SK-N-SH (cell line): ENCODE data around the gene DLG2. TPM values are rescaled to one million over a fixed set of nuclear protein-coding genes. Genes with fewer than 3 reads are reported as not detected.

Source experiments
- CTCF ChIA-PET: fragments of 300-600, 350-600 bp; formaldehyde crosslinking; extraction: SDS; loops from one replicate; lab custom pipeline; 2021; lab: Yijun Ruan, JAX
- POLR2A ChIA-PET: fragments of 350-600 bp; sonication (Branson Sonifier 250); formaldehyde crosslinking; extraction: SDS; loops from one replicate; lab custom pipeline; 2020; ENCODE audit warnings: antibody characterized with exemption, inconsistent platforms; lab: Yijun Ruan, JAX
- DNase-seq: peaks from one replicate; pipeline ENCODE4 v3.0.0; 2012
- H2AFZ ChIP-seq: fragments of 200-600 bp; sonication (generic); 2 replicates; pipeline ENCODE4 v1.8.1; 2016; ENCODE audit warnings: antibody characterized with exemption, mild to moderate bottlenecking, low read depth
- H3F3A ChIP-seq: fragments of 200-600 bp; sonication (generic); replicated peaks from 2 replicates; pipeline ENCODE3; 2016; ENCODE audit warnings: antibody characterized with exemption, mild to moderate bottlenecking; ENCODE audit not compliant: insufficient read depth
- H3K27ac ChIP-seq, 2 experiments: fragments of 200-500 bp in 1 of 2; fragments of 200-600 bp in 1 of 2; sonication (Bioruptor generic) in 1 of 2; sonication (generic), shearing (Covaris generic) in 1 of 2; 2 replicates each; pipeline versions ENCODE4 v1.5.1 to v1.6.1; 2014 to 2016; ENCODE audit warnings: low read depth in 2 of 2, inconsistent platforms in 1 of 2, low read length in 1 of 2, mild to moderate bottlenecking in 1 of 2, mixed read lengths in 1 of 2
- H3K27me3 ChIP-seq: fragments of 200-600 bp; sonication (generic), shearing (Covaris generic); 2 replicates; pipeline ENCODE4 v1.6.1; 2016; ENCODE audit warnings: mixed run types; ENCODE audit not compliant: insufficient read depth
- H3K36me3 ChIP-seq, 2 experiments: fragments of 200-500 bp in 1 of 2; fragments of 200-600 bp in 1 of 2; sonication (Bioruptor generic) in 1 of 2; sonication (generic) in 1 of 2; replicated peaks in 1 of 2; 2 replicates each; pipeline versions ENCODE3 to v1.5.1; 2014 to 2016; ENCODE audit warnings: low read length in 1 of 2, mild to moderate bottlenecking in 1 of 2; ENCODE audit not compliant: insufficient read depth in 2 of 2, control insufficient read depth in 1 of 2
- H3K4me1 ChIP-seq, 2 experiments: fragments of 200-500 bp in 1 of 2; fragments of 200-600 bp in 1 of 2; sonication (Bioruptor generic) in 1 of 2; sonication (generic), shearing (Covaris generic) in 1 of 2; 2 replicates each; pipeline versions ENCODE4 v1.5.1 to v1.6.1; 2014 to 2016; ENCODE audit warnings: low read depth in 1 of 2, low read length in 1 of 2, mixed run types in 1 of 2; ENCODE audit not compliant: insufficient read depth in 2 of 2, control insufficient read depth in 1 of 2
- H3K4me2 ChIP-seq: fragments of 200-600 bp; sonication (generic), shearing (Covaris generic); 2 replicates; pipeline ENCODE4 v1.6.1; 2017; ENCODE audit warnings: mixed run types
- H3K4me3 ChIP-seq, 2 experiments: fragments of 200-500 bp in 1 of 2; fragments of 200-600 bp in 1 of 2; sonication (Bioruptor generic) in 1 of 2; sonication (generic), shearing (Covaris generic) in 1 of 2; 2 replicates each; pipeline versions ENCODE4 v1.5.1 to v1.8.1; 2014 to 2016; ENCODE audit warnings: low read depth in 2 of 2, inconsistent platforms in 1 of 2, low read length in 1 of 2, mild to moderate bottlenecking in 1 of 2, mixed read lengths in 1 of 2, moderate library complexity in 1 of 2
- H3K79me2 ChIP-seq: fragments of 200-600 bp; sonication (generic); 2 replicates; pipeline ENCODE4 v1.8.1; 2017; ENCODE audit warnings: mild to moderate bottlenecking; ENCODE audit not compliant: insufficient read depth
- H3K9ac ChIP-seq: fragments of 200-600 bp; sonication (generic); 2 replicates; pipeline ENCODE4 v1.6.1; 2017; ENCODE audit warnings: mixed run types
- H3K9me2 ChIP-seq: fragments of 200-600 bp; sonication (generic); 2 replicates; pipeline ENCODE4 v1.6.1; 2017; ENCODE audit warnings: mixed run types
- H3K9me3 ChIP-seq: fragments of 200-600 bp; sonication (generic); 2 replicates; pipeline ENCODE4 v1.6.1; 2017; ENCODE audit warnings: mixed run types, mild to moderate bottlenecking, moderate library complexity
- H4K20me1 ChIP-seq: fragments of 200-600 bp; sonication (generic); 2 replicates; pipeline ENCODE4 v1.6.1; 2017; ENCODE audit warnings: mild to moderate bottlenecking, mixed run types; ENCODE audit not compliant: insufficient read depth
- ELF1 ChIP-seq: IDR thresholded peaks from 2 replicates; pipeline ENCODE4 v1.4.0; 2012
- EZH2phosphoT487 ChIP-seq: fragments of 200-600 bp; sonication (generic); IDR thresholded peaks from 2 replicates; pipeline ENCODE4 v1.6.1; 2017; ENCODE audit warnings: low read depth, mixed run types, mild to moderate bottlenecking, antibody characterized with exemption, moderate library complexity, borderline replicate concordance
- FOXM1 ChIP-seq: IDR thresholded peaks from 2 replicates; pipeline ENCODE4 v1.4.0; 2012; ENCODE audit warnings: low read depth, mild to moderate bottlenecking
- JUND ChIP-seq: IDR thresholded peaks from 2 replicates; pipeline ENCODE4 v1.4.0; 2012
- MXI1 ChIP-seq: IDR thresholded peaks from 2 replicates; pipeline ENCODE4 v1.6.1; 2012; ENCODE audit warnings: mild to moderate bottlenecking, low read depth, low read length, improper control_type of control experiment
- NFIC ChIP-seq: IDR thresholded peaks from 2 replicates; pipeline ENCODE4 v1.4.0; 2012; ENCODE audit warnings: borderline replicate concordance
- NRF1 ChIP-seq: IDR thresholded peaks from 2 replicates; pipeline ENCODE4 v1.6.1; 2012; ENCODE audit warnings: low read depth, mild to moderate bottlenecking, low read length
- RCOR1 ChIP-seq: fragments of 150-350 bp; IDR thresholded peaks from 2 replicates; pipeline ENCODE4 v1.6.1; 2017; ENCODE audit warnings: antibody characterized with exemption, low read length
- RFX5 ChIP-seq: IDR thresholded peaks from 2 replicates; pipeline ENCODE4 v1.6.1; 2012; ENCODE audit warnings: mild to moderate bottlenecking, improper control_type of control experiment, low read length
- SIN3A ChIP-seq: IDR thresholded peaks from 2 replicates; pipeline ENCODE4 v1.6.1; 2012; ENCODE audit warnings: low read depth, mild to moderate bottlenecking, low read length, moderate library complexity, borderline replicate concordance
- SMC3 ChIP-seq: IDR thresholded peaks from 2 replicates; pipeline ENCODE4 v1.6.1; 2012; ENCODE audit warnings: low read depth, low read length, improper control_type of control experiment
- TEAD4 ChIP-seq: IDR thresholded peaks from 2 replicates; pipeline ENCODE4 v1.4.0; 2012; ENCODE audit warnings: mild to moderate bottlenecking, borderline replicate concordance; ENCODE audit not compliant: insufficient read depth
- YY1 ChIP-seq: IDR thresholded peaks from 2 replicates; pipeline ENCODE4 v1.4.0; 2012; ENCODE audit warnings: low read depth, mild to moderate bottlenecking
- polyA plus RNA-seq, 3 experiments: library from polyadenylated mRNA; depleted of rRNA; stranded (reverse); fragments of >200 nt; gene quantifications; 2 replicates each; pipeline ENCODE4 v1.2.3, GENCODE V29; 2012
- TF ChIP-seq, protein P1 (sequence below): IDR thresholded peaks from 2 replicates; pipeline ENCODE4; 2012
- TF ChIP-seq, protein P2 (sequence below): IDR thresholded peaks from 2 replicates; pipeline ENCODE4 v1.6.1; 2012; ENCODE audit warnings: mild to moderate bottlenecking, low read depth, low read length, moderate library complexity
- TF ChIP-seq, protein P3 (sequence below): fragments of 200-600 bp; sonication (generic); IDR thresholded peaks from 2 replicates; pipeline ENCODE4 v1.6.1; 2017; ENCODE audit warnings: antibody characterized with exemption, mild to moderate bottlenecking, moderate library complexity
- TF ChIP-seq, protein P4 (sequence below): fragments of 150-350 bp; IDR thresholded peaks from 2 replicates; pipeline ENCODE4 v1.6.1; 2017; ENCODE audit warnings: antibody characterized with exemption, low read length, low read depth, borderline replicate concordance
- TF ChIP-seq, protein P5 (sequence below): IDR thresholded peaks from 2 replicates; pipeline ENCODE4 v1.4.0; 2012; ENCODE audit warnings: low read depth, borderline replicate concordance

DLG2 gene
- polyA plus RNA-seq, 1 of the 3 experiments (the other 2 are of a cell fraction): 0.21 TPM

DNA sequence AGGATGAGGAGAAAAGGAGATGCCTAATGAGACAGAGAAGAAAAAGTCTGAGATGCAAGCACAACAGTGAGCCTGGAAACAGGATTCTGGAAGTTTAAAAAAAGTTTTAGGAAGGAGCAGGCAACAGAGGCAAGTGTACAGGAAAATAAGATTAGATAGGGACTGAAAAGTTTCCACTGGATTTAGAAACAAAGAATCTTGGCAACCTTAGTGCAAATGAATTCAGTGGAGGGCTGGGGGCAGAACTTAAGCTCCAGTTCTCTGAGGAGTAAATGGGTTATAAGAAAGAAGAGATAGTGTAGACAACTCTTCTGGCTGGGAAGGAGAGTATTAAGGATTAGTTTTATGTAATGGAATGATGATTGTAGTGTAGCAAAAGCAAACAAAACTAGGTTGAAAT lies 1712.1 kb downstream of the DLG2 start:
- no peaks in the 10 kb centered on the region for H3K9me2 ChIP-seq
- DNase-seq: no peak
- no peak for TF ChIP-seq ELF1
- no peak for TF ChIP-seq YY1
- TF ChIP-seq, protein P1, sequence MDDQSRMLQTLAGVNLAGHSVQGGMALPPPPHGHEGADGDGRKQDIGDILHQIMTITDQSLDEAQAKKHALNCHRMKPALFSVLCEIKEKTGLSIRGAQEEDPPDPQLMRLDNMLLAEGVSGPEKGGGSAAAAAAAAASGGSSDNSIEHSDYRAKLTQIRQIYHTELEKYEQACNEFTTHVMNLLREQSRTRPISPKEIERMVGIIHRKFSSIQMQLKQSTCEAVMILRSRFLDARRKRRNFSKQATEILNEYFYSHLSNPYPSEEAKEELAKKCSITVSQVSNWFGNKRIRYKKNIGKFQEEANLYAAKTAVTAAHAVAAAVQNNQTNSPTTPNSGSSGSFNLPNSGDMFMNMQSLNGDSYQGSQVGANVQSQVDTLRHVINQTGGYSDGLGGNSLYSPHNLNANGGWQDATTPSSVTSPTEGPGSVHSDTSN: no peak
- TF ChIP-seq TEAD4: no peak
- TF ChIP-seq RFX5: no peak
- TF ChIP-seq, protein P2, sequence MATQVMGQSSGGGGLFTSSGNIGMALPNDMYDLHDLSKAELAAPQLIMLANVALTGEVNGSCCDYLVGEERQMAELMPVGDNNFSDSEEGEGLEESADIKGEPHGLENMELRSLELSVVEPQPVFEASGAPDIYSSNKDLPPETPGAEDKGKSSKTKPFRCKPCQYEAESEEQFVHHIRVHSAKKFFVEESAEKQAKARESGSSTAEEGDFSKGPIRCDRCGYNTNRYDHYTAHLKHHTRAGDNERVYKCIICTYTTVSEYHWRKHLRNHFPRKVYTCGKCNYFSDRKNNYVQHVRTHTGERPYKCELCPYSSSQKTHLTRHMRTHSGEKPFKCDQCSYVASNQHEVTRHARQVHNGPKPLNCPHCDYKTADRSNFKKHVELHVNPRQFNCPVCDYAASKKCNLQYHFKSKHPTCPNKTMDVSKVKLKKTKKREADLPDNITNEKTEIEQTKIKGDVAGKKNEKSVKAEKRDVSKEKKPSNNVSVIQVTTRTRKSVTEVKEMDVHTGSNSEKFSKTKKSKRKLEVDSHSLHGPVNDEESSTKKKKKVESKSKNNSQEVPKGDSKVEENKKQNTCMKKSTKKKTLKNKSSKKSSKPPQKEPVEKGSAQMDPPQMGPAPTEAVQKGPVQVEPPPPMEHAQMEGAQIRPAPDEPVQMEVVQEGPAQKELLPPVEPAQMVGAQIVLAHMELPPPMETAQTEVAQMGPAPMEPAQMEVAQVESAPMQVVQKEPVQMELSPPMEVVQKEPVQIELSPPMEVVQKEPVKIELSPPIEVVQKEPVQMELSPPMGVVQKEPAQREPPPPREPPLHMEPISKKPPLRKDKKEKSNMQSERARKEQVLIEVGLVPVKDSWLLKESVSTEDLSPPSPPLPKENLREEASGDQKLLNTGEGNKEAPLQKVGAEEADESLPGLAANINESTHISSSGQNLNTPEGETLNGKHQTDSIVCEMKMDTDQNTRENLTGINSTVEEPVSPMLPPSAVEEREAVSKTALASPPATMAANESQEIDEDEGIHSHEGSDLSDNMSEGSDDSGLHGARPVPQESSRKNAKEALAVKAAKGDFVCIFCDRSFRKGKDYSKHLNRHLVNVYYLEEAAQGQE: no peak
- TF ChIP-seq, protein P3, sequence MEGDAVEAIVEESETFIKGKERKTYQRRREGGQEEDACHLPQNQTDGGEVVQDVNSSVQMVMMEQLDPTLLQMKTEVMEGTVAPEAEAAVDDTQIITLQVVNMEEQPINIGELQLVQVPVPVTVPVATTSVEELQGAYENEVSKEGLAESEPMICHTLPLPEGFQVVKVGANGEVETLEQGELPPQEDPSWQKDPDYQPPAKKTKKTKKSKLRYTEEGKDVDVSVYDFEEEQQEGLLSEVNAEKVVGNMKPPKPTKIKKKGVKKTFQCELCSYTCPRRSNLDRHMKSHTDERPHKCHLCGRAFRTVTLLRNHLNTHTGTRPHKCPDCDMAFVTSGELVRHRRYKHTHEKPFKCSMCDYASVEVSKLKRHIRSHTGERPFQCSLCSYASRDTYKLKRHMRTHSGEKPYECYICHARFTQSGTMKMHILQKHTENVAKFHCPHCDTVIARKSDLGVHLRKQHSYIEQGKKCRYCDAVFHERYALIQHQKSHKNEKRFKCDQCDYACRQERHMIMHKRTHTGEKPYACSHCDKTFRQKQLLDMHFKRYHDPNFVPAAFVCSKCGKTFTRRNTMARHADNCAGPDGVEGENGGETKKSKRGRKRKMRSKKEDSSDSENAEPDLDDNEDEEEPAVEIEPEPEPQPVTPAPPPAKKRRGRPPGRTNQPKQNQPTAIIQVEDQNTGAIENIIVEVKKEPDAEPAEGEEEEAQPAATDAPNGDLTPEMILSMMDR: no peak
- TF ChIP-seq, protein P4, sequence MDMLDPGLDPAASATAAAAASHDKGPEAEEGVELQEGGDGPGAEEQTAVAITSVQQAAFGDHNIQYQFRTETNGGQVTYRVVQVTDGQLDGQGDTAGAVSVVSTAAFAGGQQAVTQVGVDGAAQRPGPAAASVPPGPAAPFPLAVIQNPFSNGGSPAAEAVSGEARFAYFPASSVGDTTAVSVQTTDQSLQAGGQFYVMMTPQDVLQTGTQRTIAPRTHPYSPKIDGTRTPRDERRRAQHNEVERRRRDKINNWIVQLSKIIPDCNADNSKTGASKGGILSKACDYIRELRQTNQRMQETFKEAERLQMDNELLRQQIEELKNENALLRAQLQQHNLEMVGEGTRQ: no peak
- no peak for TF ChIP-seq FOXM1
- TF ChIP-seq JUND: no peak
- TF ChIP-seq EZH2phosphoT487: no peak
- TF ChIP-seq SMC3: no peak
- TF ChIP-seq NFIC: no peak
- TF ChIP-seq, protein P5, sequence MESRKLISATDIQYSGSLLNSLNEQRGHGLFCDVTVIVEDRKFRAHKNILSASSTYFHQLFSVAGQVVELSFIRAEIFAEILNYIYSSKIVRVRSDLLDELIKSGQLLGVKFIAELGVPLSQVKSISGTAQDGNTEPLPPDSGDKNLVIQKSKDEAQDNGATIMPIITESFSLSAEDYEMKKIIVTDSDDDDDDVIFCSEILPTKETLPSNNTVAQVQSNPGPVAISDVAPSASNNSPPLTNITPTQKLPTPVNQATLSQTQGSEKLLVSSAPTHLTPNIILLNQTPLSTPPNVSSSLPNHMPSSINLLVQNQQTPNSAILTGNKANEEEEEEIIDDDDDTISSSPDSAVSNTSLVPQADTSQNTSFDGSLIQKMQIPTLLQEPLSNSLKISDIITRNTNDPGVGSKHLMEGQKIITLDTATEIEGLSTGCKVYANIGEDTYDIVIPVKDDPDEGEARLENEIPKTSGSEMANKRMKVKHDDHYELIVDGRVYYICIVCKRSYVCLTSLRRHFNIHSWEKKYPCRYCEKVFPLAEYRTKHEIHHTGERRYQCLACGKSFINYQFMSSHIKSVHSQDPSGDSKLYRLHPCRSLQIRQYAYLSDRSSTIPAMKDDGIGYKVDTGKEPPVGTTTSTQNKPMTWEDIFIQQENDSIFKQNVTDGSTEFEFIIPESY: no peak
- no peak for TF ChIP-seq RCOR1
- no peak for TF ChIP-seq MXI1
- no peak for TF ChIP-seq SIN3A
- TF ChIP-seq NRF1: no peak
- no peak overlapping the region for H3K4me2 ChIP-seq
- no peaks in the 10 kb centered on the region for H3F3A ChIP-seq
- no peaks in the 10 kb centered on the region for H3K79me2 ChIP-seq
- H3K4me1 ChIP-seq: no peaks in the 10 kb centered on the region; a peak in 1 of 4 replicates
- no peak overlapping the region for H3K9ac ChIP-seq
- no peak overlapping the region for H3K27ac ChIP-seq
- no peaks in the 10 kb centered on the region for H3K27me3 ChIP-seq
- no peaks in the 10 kb centered on the region for H4K20me1 ChIP-seq
- H3K36me3 ChIP-seq: no peaks in the 10 kb centered on the region
- no peaks in the 10 kb centered on the region for H3K9me3 ChIP-seq
- no peak overlapping the region for H2AFZ ChIP-seq
- ChIA-PET CTCF (no interaction called here), POLR2A (no interaction called here)
- H3K4me3 ChIP-seq: no peak overlapping the region
